Spleen (tissue), 7 donors: ENCODE measurements around the gene RNASE13.

Experiments
- POLR2AphosphoS5 ChIP-seq, 3 donors: sonication (generic); formaldehyde crosslinking; IDR thresholded peaks; one replicate each; pipeline ENCODE4 v1.5.1; 2017; ENCODE audit warnings: antibody characterized with exemption in 3 of 3
- TF ChIP-seq, protein P1 (sequence below), 11 experiments: fragments of 200-600 bp in 7 of 11; fragments of 450-650 bp in 4 of 11; sonication (generic) in 4 of 11; IDR thresholded peaks in 8 of 11; conservative IDR thresholded peaks in 3 of 11; 1 replicate in 7 of 11; 2 replicates in 4 of 11; pipeline versions ENCODE4 v1.4.0 to v1.8.0; 2016 to 2021; ENCODE audit warnings: antibody characterized with exemption in 11 of 11, inconsistent platforms in 4 of 11, mild to moderate bottlenecking in 1 of 11
- donor health status: DM: no; HTN: no; CAD: no; lungs with moderate emphysema.
- donor health status: DM: no; HTN: no; CAD: no.
- donor health status: DM: no; HTN: no; CAD: no.

DNA sequence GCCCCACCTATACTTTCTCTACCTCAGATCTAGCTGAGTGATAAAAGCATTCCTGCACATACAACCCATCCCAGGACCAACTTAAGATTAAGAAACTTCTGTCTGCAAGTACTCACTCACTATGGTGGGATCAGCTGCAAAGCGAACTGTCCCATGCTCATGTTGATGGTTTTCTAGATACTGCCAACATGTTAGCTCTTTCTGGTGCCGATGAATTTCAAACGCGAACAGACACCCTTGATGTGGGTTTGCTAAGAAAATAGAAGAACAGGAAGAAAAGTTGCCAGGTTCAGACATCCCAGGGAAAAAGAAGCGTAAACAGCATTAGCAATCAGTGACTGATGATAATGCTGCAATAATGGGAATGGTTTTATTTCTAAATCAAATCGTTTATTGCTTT, 37.0 kb downstream of the RNASE13 start:
- TF ChIP-seq POLR2AphosphoS5 (IDR thresholded peaks at IDR 0.05), result no peak
- TF ChIP-seq, protein P1, sequence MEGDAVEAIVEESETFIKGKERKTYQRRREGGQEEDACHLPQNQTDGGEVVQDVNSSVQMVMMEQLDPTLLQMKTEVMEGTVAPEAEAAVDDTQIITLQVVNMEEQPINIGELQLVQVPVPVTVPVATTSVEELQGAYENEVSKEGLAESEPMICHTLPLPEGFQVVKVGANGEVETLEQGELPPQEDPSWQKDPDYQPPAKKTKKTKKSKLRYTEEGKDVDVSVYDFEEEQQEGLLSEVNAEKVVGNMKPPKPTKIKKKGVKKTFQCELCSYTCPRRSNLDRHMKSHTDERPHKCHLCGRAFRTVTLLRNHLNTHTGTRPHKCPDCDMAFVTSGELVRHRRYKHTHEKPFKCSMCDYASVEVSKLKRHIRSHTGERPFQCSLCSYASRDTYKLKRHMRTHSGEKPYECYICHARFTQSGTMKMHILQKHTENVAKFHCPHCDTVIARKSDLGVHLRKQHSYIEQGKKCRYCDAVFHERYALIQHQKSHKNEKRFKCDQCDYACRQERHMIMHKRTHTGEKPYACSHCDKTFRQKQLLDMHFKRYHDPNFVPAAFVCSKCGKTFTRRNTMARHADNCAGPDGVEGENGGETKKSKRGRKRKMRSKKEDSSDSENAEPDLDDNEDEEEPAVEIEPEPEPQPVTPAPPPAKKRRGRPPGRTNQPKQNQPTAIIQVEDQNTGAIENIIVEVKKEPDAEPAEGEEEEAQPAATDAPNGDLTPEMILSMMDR (IDR thresholded peaks at IDR 0.05 in 8 of 11, conservative IDR thresholded peaks at IDR 0.05 in 3 of 11), result no peak
